CD14-positive monocyte (primary cell): ENCODE results near the gene GTF2F1. TPM values are rescaled to one million over a fixed set of nuclear protein-coding genes. Genes with fewer than 3 reads are reported as not detected.

Experiments used
- DNase-seq, 3 donors: peaks; one replicate each; pipeline ENCODE4 v3.0.0-alpha.2; 2011 to 2022
- H2AFZ ChIP-seq: 2 replicates; pipeline ENCODE4 v1.6.0; 2012; ENCODE audit warnings: mild to moderate bottlenecking, low read depth, low read length, inconsistent platforms; ENCODE audit not compliant: insufficient read depth, poor library complexity, severe bottlenecking
- H3K27ac ChIP-seq, 2 donors: 1 replicate in 1 of 2; 2 replicates in 1 of 2; pipeline ENCODE4 v1.5.1; 2012 to 2013; ENCODE audit warnings: low read length in 2 of 2, control low read depth in 1 of 2, inconsistent platforms in 1 of 2, low read depth in 1 of 2, mild to moderate bottlenecking in 1 of 2
- H3K27me3 ChIP-seq, 2 donors: one replicate each; pipeline versions ENCODE4 v1.6.0 to v1.6.1; 2011 to 2013; ENCODE audit warnings: low read length in 2 of 2; ENCODE audit not compliant: control insufficient read depth in 2 of 2, insufficient read depth in 2 of 2
- H3K36me3 ChIP-seq, 2 donors: replicated peaks in 1 of 2; 1 replicate in 1 of 2; 2 replicates in 1 of 2; pipeline versions ENCODE4 v1.5.1 to v1.6.1; 2012 to 2013; ENCODE audit warnings: low read length in 2 of 2, control low read depth in 1 of 2, inconsistent platforms in 1 of 2, mild to moderate bottlenecking in 1 of 2; ENCODE audit not compliant: insufficient read depth in 2 of 2, control insufficient read depth in 1 of 2
- H3K4me1 ChIP-seq, 2 donors: 1 replicate in 1 of 2; 2 replicates in 1 of 2; pipeline versions ENCODE4 v1.5.1 to v1.6.1; 2012 to 2013; ENCODE audit warnings: low read length in 2 of 2, control low read depth in 1 of 2, inconsistent platforms in 1 of 2, mild to moderate bottlenecking in 1 of 2, moderate library complexity in 1 of 2; ENCODE audit not compliant: insufficient read depth in 2 of 2, control insufficient read depth in 1 of 2
- H3K4me2 ChIP-seq: replicated peaks from 2 replicates; pipeline ENCODE3; 2012; ENCODE audit warnings: low read length, moderate library complexity, mild to moderate bottlenecking; ENCODE audit not compliant: poor library complexity, severe bottlenecking; ENCODE audit errors: extremely low read depth
- H3K4me3 ChIP-seq, 3 experiments: fragments of 200-600 bp in 1 of 3; sonication (generic) in 1 of 3; replicated peaks in 1 of 3; 1 replicate in 2 of 3; 2 replicates in 1 of 3; pipeline ENCODE4 v1.5.1; 2011 to 2013; ENCODE audit warnings: low read length in 3 of 3, mild to moderate bottlenecking in 3 of 3, control low read depth in 2 of 3, low read depth in 2 of 3, inconsistent platforms in 1 of 3, moderate library complexity in 1 of 3
- H3K79me2 ChIP-seq: 2 replicates; pipeline ENCODE4 v1.6.0; 2012; ENCODE audit warnings: mild to moderate bottlenecking, control low read depth, inconsistent platforms, low read length, moderate library complexity; ENCODE audit not compliant: insufficient read depth
- H3K9ac ChIP-seq: 2 replicates; pipeline ENCODE4 v1.6.0; 2017; ENCODE audit warnings: low read length, mild to moderate bottlenecking; ENCODE audit not compliant: insufficient read depth, poor library complexity, severe bottlenecking
- H3K9me3 ChIP-seq, 2 donors: replicated peaks in 1 of 2; 1 replicate in 1 of 2; 2 replicates in 1 of 2; pipeline versions ENCODE4 v1.5.1 to v1.6.1; 2012 to 2013; ENCODE audit warnings: low read length in 2 of 2, control low read depth in 1 of 2; ENCODE audit not compliant: control insufficient read depth in 1 of 2, insufficient read depth in 1 of 2
- H4K20me1 ChIP-seq: 2 replicates; pipeline ENCODE4 v1.6.0; 2012; ENCODE audit warnings: mild to moderate bottlenecking, low read length, control low read depth, moderate library complexity; ENCODE audit not compliant: insufficient read depth
- H3K27ac Mint-ChIP-seq, 7 donors: one replicate each; pipeline ENCODE4 v1.8.0; 2020; ENCODE audit warnings: mild to moderate bottlenecking in 7 of 7, mixed read lengths in 7 of 7, moderate library complexity in 6 of 7, inconsistent platforms in 2 of 7
- H3K27me3 Mint-ChIP-seq, 3 donors: one replicate each; pipeline ENCODE4 v1.8.0; 2021 to 2022; ENCODE audit warnings: low read depth in 3 of 3, mild to moderate bottlenecking in 3 of 3, mixed read lengths in 3 of 3, moderate library complexity in 3 of 3, inconsistent platforms in 1 of 3
- H3K36me3 Mint-ChIP-seq, 2 donors: one replicate each; pipeline ENCODE4 v1.8.0; 2020; ENCODE audit warnings: mixed read lengths in 2 of 2, inconsistent platforms in 1 of 2, mild to moderate bottlenecking in 1 of 2
- H3K4me1 Mint-ChIP-seq: one replicate; pipeline ENCODE4 v1.8.0; 2020; ENCODE audit warnings: mild to moderate bottlenecking, mixed read lengths
- H3K4me3 Mint-ChIP-seq, 2 donors: one replicate each; pipeline ENCODE4 v1.8.0; 2020; ENCODE audit warnings: mild to moderate bottlenecking in 2 of 2, mixed read lengths in 2 of 2, moderate library complexity in 1 of 2
- H3K9me3 Mint-ChIP-seq, 7 donors: one replicate each; pipeline ENCODE4 v1.8.0; 2020 to 2022; ENCODE audit warnings: mixed read lengths in 7 of 7, mild to moderate bottlenecking in 6 of 7, moderate library complexity in 6 of 7, inconsistent platforms in 2 of 7
- WGBS: methylation state at CpG from one replicate; pipeline ENCODE4 v1.1.5; 2013; ENCODE audit warnings: missing lambda C conversion rate; ENCODE audit not compliant: insufficient coverage; 5-methylcytosine and 5-hydroxymethylcytosine counted together
- intact Hi-C, 2 donors: fragments of 100-400 bp; cut with micrococcal nuclease; formaldehyde crosslinking; loops; one replicate each; pipeline versions ENCODE4 v1.15.0 to v1.15.1; 2023
- polyA plus RNA-seq, 3 donors: library from polyadenylated mRNA; depleted of rRNA in 1 of 3; unstranded in 2 of 3; stranded (reverse) in 1 of 3; fragments of 300-500 nt in 2 of 3; fragments of >200 nt in 1 of 3; fragmentation: Illumina TruSeq in 2 of 3; gene quantifications; 1 replicate in 2 of 3; 2 replicates in 1 of 3; pipeline ENCODE4 v1.2.3, GENCODE V29; 2012 to 2021
- TF ChIP-seq, protein P1 (sequence below): fragments of 200-600 bp; IDR thresholded peaks from one replicate; pipeline ENCODE4 v1.8.0; 2022; ENCODE audit warnings: antibody characterized with exemption, mild to moderate bottlenecking

GTF2F1 gene
- polyA plus RNA-seq, 3 donors: 9.4 to 46.4 (median 13.2) TPM

DNA sequence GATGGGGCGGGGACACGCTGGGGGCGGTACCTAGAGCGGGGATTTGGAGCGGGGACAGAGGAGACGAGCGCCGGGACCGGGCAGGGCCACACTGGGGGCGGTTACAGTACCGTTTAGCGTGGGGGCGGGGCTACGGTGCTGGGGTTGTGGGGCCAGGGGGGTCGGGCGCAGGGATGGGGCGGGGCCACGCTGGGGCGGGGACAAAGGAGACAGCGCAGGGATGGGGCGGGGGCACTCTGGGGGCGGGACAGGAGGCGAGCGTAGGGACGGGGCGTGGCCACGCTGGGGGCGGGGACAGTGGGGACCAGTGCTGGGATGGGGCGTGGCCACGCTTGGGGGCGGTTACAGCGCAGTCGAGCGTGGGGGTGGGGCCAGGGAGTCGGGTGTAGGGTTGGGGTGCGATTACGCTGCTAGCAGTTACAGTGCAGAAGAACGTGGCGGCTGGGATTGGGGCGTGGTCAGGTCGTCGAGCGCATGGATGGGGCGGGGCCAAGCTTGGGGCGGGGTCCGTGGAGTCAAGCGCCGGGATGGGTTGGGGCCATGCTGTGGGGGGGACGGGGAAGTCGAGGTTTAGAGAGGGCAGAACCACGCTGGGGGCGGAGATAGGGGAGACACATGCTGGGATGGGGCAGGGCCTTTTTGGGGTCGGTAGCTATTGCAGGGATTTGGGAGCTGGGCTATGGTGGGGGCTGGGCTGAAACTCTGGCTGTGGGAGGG is 19.7 kb downstream of the GTF2F1 start:
- Mint-ChIP-seq H3K27me3 (peaks cover 0 to 3% (median 2%) of the 10 kb centered on the region in 3 donors), H3K36me3 (peaks cover 15 to 31% of the 10 kb centered on the region in 2 donors), H3K4me1 (peaks cover 12% of the 10 kb centered on the region), H3K9me3 (no peaks in the 10 kb centered on the region), H3K4me3 (peak overlapping the region; percentile 86 to 90), H3K27ac (peak overlapping the region; percentile 90 to 98 (median 95))
- TF ChIP-seq, protein P1, sequence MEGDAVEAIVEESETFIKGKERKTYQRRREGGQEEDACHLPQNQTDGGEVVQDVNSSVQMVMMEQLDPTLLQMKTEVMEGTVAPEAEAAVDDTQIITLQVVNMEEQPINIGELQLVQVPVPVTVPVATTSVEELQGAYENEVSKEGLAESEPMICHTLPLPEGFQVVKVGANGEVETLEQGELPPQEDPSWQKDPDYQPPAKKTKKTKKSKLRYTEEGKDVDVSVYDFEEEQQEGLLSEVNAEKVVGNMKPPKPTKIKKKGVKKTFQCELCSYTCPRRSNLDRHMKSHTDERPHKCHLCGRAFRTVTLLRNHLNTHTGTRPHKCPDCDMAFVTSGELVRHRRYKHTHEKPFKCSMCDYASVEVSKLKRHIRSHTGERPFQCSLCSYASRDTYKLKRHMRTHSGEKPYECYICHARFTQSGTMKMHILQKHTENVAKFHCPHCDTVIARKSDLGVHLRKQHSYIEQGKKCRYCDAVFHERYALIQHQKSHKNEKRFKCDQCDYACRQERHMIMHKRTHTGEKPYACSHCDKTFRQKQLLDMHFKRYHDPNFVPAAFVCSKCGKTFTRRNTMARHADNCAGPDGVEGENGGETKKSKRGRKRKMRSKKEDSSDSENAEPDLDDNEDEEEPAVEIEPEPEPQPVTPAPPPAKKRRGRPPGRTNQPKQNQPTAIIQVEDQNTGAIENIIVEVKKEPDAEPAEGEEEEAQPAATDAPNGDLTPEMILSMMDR: no peak
- peaks cover 11 to 14% of the 10 kb centered on the region in 2 donors for H3K4me1 ChIP-seq
- H3K79me2 ChIP-seq: no peaks in the 10 kb centered on the region
- DNase-seq: peak; percentile 97 to 99 (median 98)
- H4K20me1 ChIP-seq: no peaks in the 10 kb centered on the region
- peak overlapping the region; percentile 95 for H3K4me2 ChIP-seq
- H3K4me3 ChIP-seq: peak overlapping the region; percentile 54 to 98 (median 89)
- H3K9me3 ChIP-seq: no peaks in the 10 kb centered on the region
- intact Hi-C loops: loop anchor here (2.0 to 10.0 kb wide), 4 partner anchors 20 to 688 kb away; partner anchors contain the start of genes GTF2F1 (in 1 of the 2), HSD11B1L (in 1 of the 2), KHSRP (in 1 of the 2) and MICOS13 (in 1 of the 2)
- under 1% methylated on average over 53 of the region's 53 CpGs for WGBS
- peak overlapping the region; percentile 86 to 87 for H3K27ac ChIP-seq
- H2AFZ ChIP-seq: peak overlapping the region; percentile 87
- no peaks in the 10 kb centered on the region for H3K27me3 ChIP-seq
- peak overlapping the region; percentile 87 for H3K9ac ChIP-seq
- peaks cover 11 to 20% of the 10 kb centered on the region in 2 donors for H3K36me3 ChIP-seq

- H3K9me3 Mint-ChIP-seq: no peaks in the 10 kb centered on the region
- WGBS: under 1% methylated on average over 46 of the region's 47 CpGs
- H3K4me3 Mint-ChIP-seq: peak within 1 kb of the TSS; percentile 86 to 91
- peak; percentile 99 to 100 (median 99) for DNase-seq
- H3K4me1 Mint-ChIP-seq: peaks cover 12% of the 10 kb centered on the region
- H3K27ac Mint-ChIP-seq: peak within 1 kb of the TSS; percentile 90 to 98 (median 95)
- Histone ChIP-seq H3K27ac (peak within 1 kb of the TSS; percentile 86 to 87), H3K4me3 (peak within 1 kb of the TSS; percentile 54 to 98 (median 89)), H3K4me2 (peak within 1 kb of the TSS; percentile 95), H3K9me3 (no peaks in the 10 kb centered on the region), H3K9ac (peak within 1 kb of the TSS; percentile 87), H3K4me1 (peaks cover 11 to 14% of the 10 kb centered on the region in 2 donors), H3K36me3 (peaks cover 17 to 22% of the 10 kb centered on the region in 2 donors), H3K79me2 (no peaks in the 10 kb centered on the region), H2AFZ (peak within 1 kb of the TSS; percentile 87), H4K20me1 (no peaks in the 10 kb centered on the region), H3K27me3 (no peaks in the 10 kb centered on the region)
- TF ChIP-seq, protein P1: no peak
- peaks cover 0 to 3% (median 2%) of the 10 kb centered on the region in 3 donors for H3K27me3 Mint-ChIP-seq
- peaks cover 18 to 34% of the 10 kb centered on the region in 2 donors for H3K36me3 Mint-ChIP-seq
- intact Hi-C loops: loop anchor here (2.0 to 10.0 kb wide), 4 partner anchors 20 to 688 kb away; partner anchors contain the start of genes GTF2F1 (in 1 of the 2), HSD11B1L (in 1 of the 2), KHSRP (in 1 of the 2) and MICOS13 (in 1 of the 2)
Measured at GRCh38 chr19:6372594-6373095, 20.3 kb downstream of the GTF2F1 start, which contains the start of gene ALKBH7. TSS of gene ALKBH7 (plus strand) at chr19:6372794. CDS start at chr19:6372821, 27 bp downstream.
